Measurements from ENCODE around the gene CAMTA1. TPM values are rescaled to one million over a fixed set of nuclear protein-coding genes. Genes with fewer than 3 reads are reported as not detected.
A peak's percentile ranks its signal among the peaks of the same experiment; 100 is the strongest.

The CAMTA1 gene
- total RNA-seq, 1 donor from 2014 or later: 99.0 TPM

DNA sequence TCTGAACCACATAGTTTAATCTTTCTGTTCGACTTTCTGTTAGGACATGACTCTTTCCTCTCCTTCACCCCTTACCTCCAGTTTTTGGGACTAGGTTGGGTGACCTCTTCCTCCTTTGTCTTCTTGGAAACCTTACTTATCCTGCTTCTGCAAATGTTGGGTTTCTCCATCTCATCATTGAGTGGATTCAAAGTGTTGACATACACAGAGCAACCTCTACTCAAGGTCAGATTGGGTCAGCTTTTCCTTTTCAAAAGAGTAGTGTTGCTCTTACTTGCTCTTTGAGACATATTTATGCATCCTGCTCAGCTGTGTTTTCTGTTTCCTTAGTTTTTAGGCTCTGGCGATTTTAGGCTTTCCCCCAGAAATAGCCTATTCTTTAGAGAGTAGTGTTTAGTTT, 3.7 kb downstream of the CAMTA1 start:
- Mint-ChIP-seq H3K4me3 (ENCODE audit: low read depth) (no peak overlapping the region), H3K27me3 (no peaks in the 10 kb centered on the region), H3K36me3 (ENCODE audit: insufficient read depth) (peaks cover 2% of the 10 kb centered on the region), H3K9me3 (ENCODE audit: low read depth) (no peaks in the 10 kb centered on the region), H3K4me1 (ENCODE audit: low read depth) (peaks cover 25% of the 10 kb centered on the region), H3K27ac (peak overlapping the region; percentile 22)
- DNase-seq (ENCODE audit: low spot score, unreplicated experiment): no peak
- TF ChIP-seq, protein P1, sequence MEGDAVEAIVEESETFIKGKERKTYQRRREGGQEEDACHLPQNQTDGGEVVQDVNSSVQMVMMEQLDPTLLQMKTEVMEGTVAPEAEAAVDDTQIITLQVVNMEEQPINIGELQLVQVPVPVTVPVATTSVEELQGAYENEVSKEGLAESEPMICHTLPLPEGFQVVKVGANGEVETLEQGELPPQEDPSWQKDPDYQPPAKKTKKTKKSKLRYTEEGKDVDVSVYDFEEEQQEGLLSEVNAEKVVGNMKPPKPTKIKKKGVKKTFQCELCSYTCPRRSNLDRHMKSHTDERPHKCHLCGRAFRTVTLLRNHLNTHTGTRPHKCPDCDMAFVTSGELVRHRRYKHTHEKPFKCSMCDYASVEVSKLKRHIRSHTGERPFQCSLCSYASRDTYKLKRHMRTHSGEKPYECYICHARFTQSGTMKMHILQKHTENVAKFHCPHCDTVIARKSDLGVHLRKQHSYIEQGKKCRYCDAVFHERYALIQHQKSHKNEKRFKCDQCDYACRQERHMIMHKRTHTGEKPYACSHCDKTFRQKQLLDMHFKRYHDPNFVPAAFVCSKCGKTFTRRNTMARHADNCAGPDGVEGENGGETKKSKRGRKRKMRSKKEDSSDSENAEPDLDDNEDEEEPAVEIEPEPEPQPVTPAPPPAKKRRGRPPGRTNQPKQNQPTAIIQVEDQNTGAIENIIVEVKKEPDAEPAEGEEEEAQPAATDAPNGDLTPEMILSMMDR (IDR thresholded peaks at IDR 0.05; ENCODE audit: unreplicated experiment): no peak

DNA sequence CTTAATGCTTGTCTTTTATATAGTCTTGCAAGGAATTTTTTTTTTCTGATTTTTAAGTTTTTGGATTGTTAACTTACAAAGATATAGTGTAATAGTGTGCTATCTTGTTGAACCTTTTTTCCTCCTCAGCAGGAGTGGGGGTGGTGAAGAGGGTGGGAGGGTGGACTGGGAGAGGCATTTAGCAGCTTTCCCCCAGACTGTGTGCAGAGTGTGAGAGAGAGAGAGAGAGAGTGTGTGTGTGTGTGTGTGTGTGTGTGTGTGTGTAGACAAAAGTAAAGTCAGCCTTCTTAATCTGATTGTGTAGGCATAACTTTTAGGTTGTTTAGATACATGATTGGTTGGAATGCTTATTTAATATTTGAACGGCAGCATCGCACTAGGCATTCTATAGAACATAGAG, 4.9 kb downstream of the CAMTA1 start:
- Mint-ChIP-seq H3K4me1 (ENCODE audit: low read depth) (peaks cover 27% of the 10 kb centered on the region), H3K27me3 (no peaks in the 10 kb centered on the region), H3K36me3 (ENCODE audit: insufficient read depth) (peaks cover 2% of the 10 kb centered on the region), H3K9me3 (ENCODE audit: low read depth) (no peaks in the 10 kb centered on the region), H3K4me3 (ENCODE audit: low read depth) (no peak overlapping the region), H3K27ac (no peak overlapping the region)
- TF ChIP-seq, protein P1 (IDR thresholded peaks at IDR 0.05; ENCODE audit: unreplicated experiment): no peak
- no peak for DNase-seq (ENCODE audit: low spot score, unreplicated experiment)

DNA sequence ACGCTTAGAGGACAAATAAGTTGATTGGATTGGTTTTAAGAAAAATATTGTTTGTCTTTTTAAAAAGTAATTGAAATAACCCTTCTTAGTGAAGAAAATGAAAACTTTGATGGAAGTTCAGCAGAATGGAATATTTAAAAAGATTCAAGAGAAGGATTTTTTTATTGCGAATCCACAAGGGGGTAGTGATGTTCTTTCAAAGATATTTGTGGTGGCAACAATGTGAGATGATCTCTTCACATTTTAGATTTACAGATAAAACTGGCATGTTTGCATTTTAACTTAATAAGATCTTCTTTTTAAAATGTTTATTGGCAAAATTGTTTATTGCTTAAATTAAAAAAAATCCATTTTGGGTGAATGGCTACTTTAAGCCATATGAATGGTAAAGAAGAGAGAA, 8.9 kb downstream of the CAMTA1 start:
- Mint-ChIP-seq H3K9me3 (ENCODE audit: low read depth) (no peaks in the 10 kb centered on the region), H3K27me3 (no peaks in the 10 kb centered on the region), H3K4me1 (ENCODE audit: low read depth) (peaks cover 22% of the 10 kb centered on the region), H3K36me3 (ENCODE audit: insufficient read depth) (peaks cover 2% of the 10 kb centered on the region), H3K27ac (no peak overlapping the region), H3K4me3 (ENCODE audit: low read depth) (no peak overlapping the region)
- no peak for DNase-seq (ENCODE audit: low spot score, unreplicated experiment)
- TF ChIP-seq, protein P1 (IDR thresholded peaks at IDR 0.05; ENCODE audit: unreplicated experiment): peak; percentile 53

DNA sequence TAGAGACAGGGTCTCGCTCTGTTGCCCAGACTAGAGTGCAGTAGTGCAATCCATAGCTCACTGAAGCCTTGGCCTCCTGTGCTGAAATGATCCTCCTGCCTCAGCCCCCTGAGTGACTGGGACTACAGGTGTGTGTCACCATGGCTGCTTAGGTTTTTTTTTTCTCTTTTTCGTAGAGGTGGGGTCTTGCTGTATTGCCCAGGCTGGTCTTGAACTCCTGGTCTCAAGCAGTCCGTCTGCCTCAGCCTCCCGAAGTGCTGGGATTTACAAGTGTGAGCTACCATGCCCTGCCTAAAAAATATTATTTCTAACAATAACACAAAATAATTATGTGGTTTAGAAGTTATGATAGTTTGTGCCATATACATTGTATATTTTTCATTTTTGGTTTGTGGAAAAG, 9.9 kb downstream of the CAMTA1 start:
- no peak overlapping the region for H3K4me3 Mint-ChIP-seq (ENCODE audit: low read depth)
- H3K27ac Mint-ChIP-seq: no peak overlapping the region
- H3K4me1 Mint-ChIP-seq (ENCODE audit: low read depth): peaks cover 17% of the 10 kb centered on the region
- DNase-seq (ENCODE audit: low spot score, unreplicated experiment): no peak
- peaks cover 2% of the 10 kb centered on the region for H3K36me3 Mint-ChIP-seq (ENCODE audit: insufficient read depth)
- no peaks in the 10 kb centered on the region for H3K27me3 Mint-ChIP-seq
- TF ChIP-seq, protein P1 (IDR thresholded peaks at IDR 0.05; ENCODE audit: unreplicated experiment): no peak
- no peaks in the 10 kb centered on the region for H3K9me3 Mint-ChIP-seq (ENCODE audit: low read depth)

DNA sequence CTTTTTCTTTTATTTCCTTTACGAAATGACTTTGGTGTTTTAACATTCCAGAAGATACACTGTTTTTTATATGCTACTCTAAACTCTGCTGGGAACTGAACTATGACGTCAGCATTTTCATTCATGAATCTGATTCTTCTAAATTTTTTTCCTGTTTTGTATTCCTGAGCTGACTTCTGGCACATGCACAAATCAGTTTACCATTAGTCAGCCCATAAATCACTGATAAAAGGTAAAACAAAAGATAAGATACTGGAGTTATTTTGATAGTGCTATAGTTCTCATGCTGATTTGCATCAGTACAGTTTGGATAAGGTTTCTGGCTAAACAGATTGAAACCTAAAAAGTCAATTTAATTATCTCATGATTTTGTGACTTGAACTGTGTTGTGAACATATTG, 10.4 kb downstream of the CAMTA1 start:
- DNase-seq (ENCODE audit: low spot score, unreplicated experiment): no peak
- peaks cover 16% of the 10 kb centered on the region for H3K4me1 Mint-ChIP-seq (ENCODE audit: low read depth)
- H3K9me3 Mint-ChIP-seq (ENCODE audit: low read depth): no peaks in the 10 kb centered on the region
- H3K27ac Mint-ChIP-seq: no peak overlapping the region
- H3K4me3 Mint-ChIP-seq (ENCODE audit: low read depth): no peak overlapping the region
- H3K36me3 Mint-ChIP-seq (ENCODE audit: insufficient read depth): peaks cover 2% of the 10 kb centered on the region
- H3K27me3 Mint-ChIP-seq: no peaks in the 10 kb centered on the region
- TF ChIP-seq, protein P1 (IDR thresholded peaks at IDR 0.05; ENCODE audit: unreplicated experiment): no peak

Measured in progenitor cell of endocrine pancreas (in vitro differentiated cells).